ENCODE measurements around the gene CR1L. TPM values are rescaled to one million over a fixed set of nuclear protein-coding genes. Genes with fewer than 3 reads are reported as not detected.

Gene CR1L
- total and polyA plus RNA-seq, 2 of the 8 experiments (the other 6 are each of a cell fraction or from before 2014, with no cell fraction given): 0.39 TPM; not detected in 1

GRCh38 chr1:207658408-207658807 is 13.5 kb downstream of the CR1L start:
- Histone ChIP-seq H3K23me2 (ENCODE audit: low read depth, low read length) (no peaks in the 10 kb centered on the region), H2AK5ac (ENCODE audit: low read depth, low read length) (no peak overlapping the region), H4K5ac (ENCODE audit: insufficient read length, low read depth, low read length) (no peak overlapping the region), H2BK5ac (ENCODE audit: low read depth, low read length) (no peak overlapping the region), H3K56ac (replicated peaks; ENCODE audit: insufficient read length, low read depth, low read length) (no peak overlapping the region), H3K4me3 (ENCODE audit: extremely low read depth in 1 of 4, insufficient read depth in 2 of 4, low read depth in 3 of 4, low read length in 4 of 4) (no peak overlapping the region), H3K36me3 (ENCODE audit: control insufficient read depth in 2 of 4, insufficient read depth in 4 of 4, low read length in 3 of 4) (no peaks in the 10 kb centered on the region; a peak in 1 of 8 replicates), H4K20me1 (replicated peaks in 1 of 2; ENCODE audit: control insufficient read depth in 1 of 2, insufficient read depth in 2 of 2, low read length in 2 of 2) (no peaks in the 10 kb centered on the region), H2BK15ac (ENCODE audit: low read length) (no peak overlapping the region), H4K8ac (ENCODE audit: extremely low read depth, insufficient read depth, low read length) (no peak overlapping the region), H3K4me1 (replicated peaks in 1 of 4; ENCODE audit: control insufficient read depth in 3 of 4, insufficient read depth in 4 of 4, low read length in 3 of 4) (no peaks in the 10 kb centered on the region), H3K18ac (ENCODE audit: extremely low read depth, low read length) (no peak overlapping the region), H2AFZ (ENCODE audit: low read length) (no peak overlapping the region), H3K79me2 (ENCODE audit: control insufficient read depth in 1 of 2, insufficient read depth in 2 of 2, low read length in 2 of 2) (no peaks in the 10 kb centered on the region), H3K9ac (replicated peaks in 1 of 4; ENCODE audit: extremely low read depth in 1 of 4, low read depth in 3 of 4, low read length in 3 of 4) (no peak overlapping the region), H3K79me1 (ENCODE audit: low read depth, low read length) (no peaks in the 10 kb centered on the region), H3K23ac (ENCODE audit: insufficient read length) (no peak overlapping the region), H2BK12ac (ENCODE audit: low read depth, low read length) (no peak overlapping the region), H2BK20ac (ENCODE audit: low read length) (no peak overlapping the region), H3K27me3 (replicated peaks in 1 of 4; ENCODE audit: control insufficient read depth in 3 of 4, extremely low read depth in 1 of 4, insufficient read depth in 3 of 4, low read length in 3 of 4) (no peaks in the 10 kb centered on the region), H4K91ac (replicated peaks; ENCODE audit: insufficient read length, low read length) (no peak overlapping the region), H3K9me3 (ENCODE audit: insufficient read depth in 2 of 2, low read depth in 1 of 2, low read length in 1 of 2) (peaks cover 0 to 12% of the 10 kb centered on the region in 2 experiments; a peak in 1 of 4 replicates), H3K4me2 (ENCODE audit: insufficient read depth in 1 of 2, low read depth in 2 of 2, low read length in 2 of 2) (no peak overlapping the region), H3K14ac (ENCODE audit: insufficient read length) (no peak overlapping the region), H2BK120ac (replicated peaks; ENCODE audit: low read depth, low read length) (no peak overlapping the region), H3K4ac (replicated peaks; ENCODE audit: insufficient read length, low read depth, low read length) (no peak overlapping the region), H3K27ac (ENCODE audit: low read depth, low read length) (no peak overlapping the region)
- FAIRE-seq (no peak), DNase-seq (ENCODE audit: low read depth in 1 of 2, low spot score in 2 of 2) (no peak)
- ChIA-PET POLR2A (ENCODE audit: partially characterized antibody) (no interaction called here), CTCF (ENCODE audit: partially characterized antibody) (interaction anchor here (1.2 to 2.4 kb wide), 4 partner anchors 14 to 139 kb away, joined by 3 to 12 read pairs (median 8); no protein-coding TSS in a partner anchor)
- WGBS, 2 experiments (ENCODE audit: extremely low coverage in 1 of 2, insufficient coverage in 1 of 2, insufficient read length in 1 of 2, insufficient replicate concordance in 2 of 2, low coverage in 1 of 2, low lambda C conversion rate in 2 of 2, missing lambda C conversion rate in 1 of 2): 81% methylated on average over 6 of the region's 7 CpGs; no CpG with 5 or more reads in 1 of the 2 experiments
- TF ChIP-seq SP4 (IDR thresholded peaks at IDR 0.05; ENCODE audit: low read length) (no peak), JUN (IDR thresholded peaks at IDR 0.05; ENCODE audit: low read depth, low read length) (no peak), RFX5 (IDR thresholded peaks at IDR 0.05; ENCODE audit: borderline replicate concordance, low read depth, low read length) (no peak), SUZ12 (IDR thresholded peaks at IDR 0.05; ENCODE audit: low read length) (no peak), ATF3 (IDR thresholded peaks at IDR 0.05; ENCODE audit: insufficient read depth, low read depth, low read length) (no peak), SIN3A (conservative IDR thresholded peaks at IDR 0.05 in 1 of 2, IDR thresholded peaks at IDR 0.05 in 1 of 2; ENCODE audit: low read depth in 1 of 2, low read length in 2 of 2) (no peak), KDM1A (IDR thresholded peaks at IDR 0.05; ENCODE audit: borderline replicate concordance, low read length) (no peak), CHD1 (IDR thresholded peaks at IDR 0.05; ENCODE audit: low read depth, low read length) (no peak), BRCA1 (IDR thresholded peaks at IDR 0.05; ENCODE audit: low read depth, low read length) (no peak), SIRT6 (IDR thresholded peaks at IDR 0.05; ENCODE audit: low read length) (no peak), TCF12 (IDR thresholded peaks at IDR 0.05; ENCODE audit: low read depth, low read length) (no peak), ASH2L (IDR thresholded peaks at IDR 0.05; ENCODE audit: low read length) (no peak), HDAC6 (IDR thresholded peaks at IDR 0.05; ENCODE audit: low read depth, low read length) (no peak), YY1 (IDR thresholded peaks at IDR 0.05; ENCODE audit: low read depth, low read length) (no peak), CTBP2 (IDR thresholded peaks at IDR 0.05; ENCODE audit: borderline replicate concordance, insufficient read depth, insufficient read length, low read length) (no peak)
